GM18861 (cell line): ENCODE data around the gene TSPAN32.
"Not testable (repeated sequence)": the region's sequence is repeated elsewhere in the genome, so short reads cannot be mapped to it uniquely, and the experiment has no call there.

ENCODE experiments used
- ATAC-seq: cut with Tn5 transposase; IDR thresholded peaks from one replicate; pipeline ENCODE4 v1.9.1; 2021; ENCODE audit not compliant: unreplicated experiment

TSPAN32 gene

GRCh38 chr11:2332569-2332968 lies 30.8 kb downstream of the TSPAN32 start:
- not testable (repeated sequence) for ATAC-seq

GRCh38 chr11:2333486-2334205 lies 31.8 kb downstream of the TSPAN32 start:
- not testable (repeated sequence) for ATAC-seq

DNA sequence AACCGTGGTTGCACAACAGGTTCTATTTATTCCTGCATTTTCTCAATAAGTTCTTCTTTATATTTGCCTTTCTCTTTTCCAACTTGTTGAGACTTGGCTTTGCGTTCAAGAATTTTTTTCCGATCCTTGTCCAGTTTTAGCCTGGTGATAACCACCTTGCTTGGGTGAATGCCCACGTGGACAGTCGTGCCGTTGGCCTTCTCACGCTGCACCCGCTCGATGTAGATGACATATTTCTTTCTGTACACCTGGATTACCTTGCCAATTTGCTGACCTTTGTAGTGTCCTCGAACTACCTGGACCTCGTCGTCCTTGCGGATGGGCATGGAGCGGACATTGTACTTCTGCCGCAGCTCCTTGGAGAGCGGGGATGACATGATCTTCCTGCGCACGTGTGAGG lies 33.5 kb downstream of the TSPAN32 start:
- not testable (repeated sequence) for ATAC-seq

- not testable (repeated sequence) for ATAC-seq
Measured at GRCh38 chr11:2338760-2339159, 36.9 kb downstream of the TSPAN32 start.

GRCh38 chr11:2342557-2342956 lies 40.7 kb downstream of the TSPAN32 start:
- no peak for ATAC-seq

GRCh38 chr11:2342981-2343380 lies 41.2 kb downstream of the TSPAN32 start:
- ATAC-seq, result no peak

- no peak for ATAC-seq
Measured at GRCh38 chr11:2343502-2343901, 41.7 kb downstream of the TSPAN32 start.

GRCh38 chr11:2345050-2345449 lies 43.2 kb downstream of the TSPAN32 start:
- ATAC-seq, result no peak

DNA sequence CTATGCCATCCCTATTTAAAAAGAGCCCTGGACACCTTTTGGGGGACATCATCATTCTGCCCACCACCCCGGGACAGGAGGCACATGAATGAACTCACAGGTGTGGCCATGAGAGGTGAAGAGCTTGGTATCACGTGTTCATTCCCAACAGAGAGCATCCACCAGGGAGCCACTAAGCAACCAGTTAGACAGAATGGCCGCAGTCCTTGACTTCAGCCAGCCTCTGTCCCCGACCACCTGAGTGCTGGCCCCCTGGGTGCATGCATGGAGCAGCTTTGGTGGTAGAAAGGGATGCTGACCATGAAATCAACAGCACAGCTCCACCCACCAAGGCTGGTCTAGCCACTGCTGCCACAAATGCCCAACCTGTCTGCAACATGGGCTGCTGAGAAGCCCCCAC lies 44.2 kb downstream of the TSPAN32 start:
- ATAC-seq, result no peak

DNA sequence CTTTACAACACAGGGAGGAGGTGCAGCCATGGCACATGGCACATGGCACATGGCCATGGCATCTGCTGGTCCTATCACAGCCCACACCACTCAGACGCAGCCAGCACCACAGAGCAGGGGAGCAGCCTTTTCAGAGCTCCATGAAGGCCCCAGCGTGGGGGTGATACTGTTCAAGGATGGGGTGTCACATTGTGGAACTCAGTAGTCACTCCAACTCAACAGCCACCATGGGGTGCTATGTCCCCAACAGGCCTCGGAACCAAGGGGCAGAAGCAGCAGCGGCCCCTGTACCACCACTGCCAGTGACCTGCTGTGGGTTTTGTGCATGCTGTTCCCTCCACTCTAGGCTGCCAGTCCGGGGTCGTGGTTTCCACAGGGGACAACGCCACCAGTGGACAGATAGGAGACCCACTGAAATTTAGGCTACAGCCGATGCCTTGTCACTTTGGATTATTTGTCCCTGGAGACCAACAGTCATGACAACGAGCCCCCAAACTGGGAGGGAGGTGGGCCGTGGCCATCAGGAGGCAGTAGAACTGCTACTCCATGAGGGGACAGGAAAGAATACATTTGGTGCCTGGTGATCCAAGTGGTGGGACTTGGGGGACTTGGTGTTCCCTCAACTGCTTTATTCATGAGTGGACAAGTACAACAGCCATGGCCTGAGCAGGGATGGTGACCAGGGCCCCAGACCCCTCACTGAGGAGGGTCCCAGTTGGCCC lies 44.9 kb downstream of the TSPAN32 start:
- ATAC-seq, result no peak

DNA sequence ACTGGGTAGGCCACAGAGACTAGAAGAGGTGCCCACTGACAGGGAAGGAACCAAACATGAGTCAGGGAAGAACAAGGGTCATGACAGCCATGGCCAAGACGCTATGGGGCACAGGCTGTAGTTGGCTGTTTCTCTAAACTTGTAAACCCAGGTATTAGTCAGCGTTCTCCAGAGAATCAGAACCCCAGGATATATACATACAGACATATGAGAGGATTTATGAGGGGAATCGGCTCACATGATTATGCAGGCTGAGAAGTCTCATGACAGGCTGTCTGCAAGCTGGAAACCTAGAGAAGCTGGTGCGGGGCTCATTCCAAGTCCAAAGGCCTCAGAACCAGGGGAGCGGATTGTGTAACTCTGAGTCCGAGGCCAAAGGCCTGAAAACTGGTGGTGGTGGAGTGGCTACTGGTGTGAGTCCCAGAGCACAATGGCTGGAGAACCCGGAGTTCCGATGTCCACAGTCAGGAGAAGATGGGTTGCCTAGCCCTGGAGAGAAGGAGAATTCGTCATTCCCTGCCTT lies 45.6 kb downstream of the TSPAN32 start:
- no peak for ATAC-seq

GRCh38 chr11:2348986-2349385 lies 47.2 kb downstream of the TSPAN32 start:
- no peak for ATAC-seq

- no peak for ATAC-seq
Measured at GRCh38 chr11:2351701-2352100, 49.9 kb downstream of the TSPAN32 start.

- ATAC-seq, result no peak
Measured at GRCh38 chr11:2352420-2352819, 50.6 kb downstream of the TSPAN32 start.

DNA sequence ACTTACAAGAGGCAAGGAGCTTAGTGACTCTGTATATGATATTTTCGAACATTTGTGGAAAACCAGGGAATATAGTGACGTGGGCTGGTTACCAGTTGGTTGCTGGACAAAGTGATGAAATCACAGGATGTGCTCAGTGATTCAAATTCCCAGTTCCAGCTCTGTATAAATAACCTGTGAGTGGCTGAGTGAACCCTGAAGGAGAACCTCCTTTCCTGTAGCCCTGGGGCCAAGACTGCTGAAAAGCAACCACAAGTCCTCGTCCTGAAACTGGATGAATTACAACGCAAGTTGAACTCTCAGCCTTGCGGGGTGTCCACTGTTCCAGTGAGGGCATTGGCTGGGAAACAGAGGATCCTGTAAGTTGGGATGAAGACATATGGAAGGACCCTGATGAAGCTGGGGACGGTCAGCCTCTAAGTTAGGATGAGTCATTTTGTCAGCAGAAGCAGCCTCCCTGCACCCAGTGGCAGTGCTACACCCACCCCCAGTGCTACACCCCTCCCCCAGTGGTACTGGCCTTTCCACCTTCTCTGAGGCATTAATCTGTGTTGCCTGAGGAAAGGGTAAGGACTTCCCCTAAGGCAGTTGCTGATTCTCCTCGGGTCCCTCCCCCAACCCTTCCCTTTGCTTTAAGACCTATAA lies 53.3 kb downstream of the TSPAN32 start:
- ATAC-seq, result no peak

GRCh38 chr11:2357246-2357645 lies 55.4 kb downstream of the TSPAN32 start:
- ATAC-seq, result no peak

GRCh38 chr11:2357651-2358050 lies 55.8 kb downstream of the TSPAN32 start:
- not testable (repeated sequence) for ATAC-seq

DNA sequence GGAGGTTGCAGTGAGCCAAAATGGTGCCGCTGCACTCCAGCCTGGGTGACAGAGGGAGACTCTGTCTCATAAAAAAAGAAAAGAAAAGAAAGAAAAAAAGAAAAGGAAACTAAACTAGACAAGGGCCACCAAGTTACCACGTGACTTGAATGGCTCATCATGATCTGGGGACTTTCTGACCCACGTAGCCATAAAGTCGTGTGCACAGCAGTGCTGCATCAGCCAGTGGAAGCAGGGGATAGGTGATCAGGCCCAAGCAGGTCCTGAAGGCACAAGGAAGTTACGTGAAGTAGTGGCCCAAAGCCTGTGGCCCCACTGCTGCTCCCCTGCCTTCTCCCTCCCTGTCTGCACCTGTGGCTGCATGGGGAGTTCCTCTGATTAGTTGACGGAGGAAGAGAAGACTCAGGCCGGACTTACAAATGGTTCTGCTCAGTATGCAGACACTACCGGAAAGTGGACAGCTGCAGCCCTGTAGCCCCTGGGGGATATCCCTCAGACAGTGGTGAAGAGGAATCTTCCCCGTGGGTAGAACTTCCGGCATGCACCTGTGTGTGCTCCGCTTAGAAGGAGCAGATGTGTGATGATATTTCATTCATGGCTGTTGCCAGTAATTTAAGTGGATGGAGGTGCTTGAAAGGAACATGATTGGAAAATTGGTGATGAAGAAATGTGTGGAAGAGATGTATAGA lies 57.1 kb downstream of the TSPAN32 start:
- no peak for ATAC-seq

DNA sequence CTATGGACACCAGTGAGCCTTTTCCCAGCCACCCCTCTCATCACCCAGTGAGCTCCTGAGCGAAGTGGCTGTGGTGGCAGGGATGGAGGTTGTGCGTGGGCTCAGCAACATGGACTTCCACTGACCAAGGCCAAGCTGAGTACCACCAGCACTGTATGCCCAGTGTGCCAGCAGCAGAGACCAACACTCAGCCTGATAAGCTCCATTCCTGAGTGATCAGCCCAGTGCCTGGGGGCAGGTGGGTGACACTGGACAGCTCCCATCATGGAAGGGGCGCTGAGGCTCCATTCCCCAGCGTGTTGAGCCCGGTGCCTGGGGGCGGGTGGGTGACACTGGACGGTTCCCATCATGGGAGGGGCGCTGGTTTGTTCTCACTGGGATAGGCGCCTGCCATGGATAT lies 57.7 kb downstream of the TSPAN32 start:
- ATAC-seq, result no peak

DNA sequence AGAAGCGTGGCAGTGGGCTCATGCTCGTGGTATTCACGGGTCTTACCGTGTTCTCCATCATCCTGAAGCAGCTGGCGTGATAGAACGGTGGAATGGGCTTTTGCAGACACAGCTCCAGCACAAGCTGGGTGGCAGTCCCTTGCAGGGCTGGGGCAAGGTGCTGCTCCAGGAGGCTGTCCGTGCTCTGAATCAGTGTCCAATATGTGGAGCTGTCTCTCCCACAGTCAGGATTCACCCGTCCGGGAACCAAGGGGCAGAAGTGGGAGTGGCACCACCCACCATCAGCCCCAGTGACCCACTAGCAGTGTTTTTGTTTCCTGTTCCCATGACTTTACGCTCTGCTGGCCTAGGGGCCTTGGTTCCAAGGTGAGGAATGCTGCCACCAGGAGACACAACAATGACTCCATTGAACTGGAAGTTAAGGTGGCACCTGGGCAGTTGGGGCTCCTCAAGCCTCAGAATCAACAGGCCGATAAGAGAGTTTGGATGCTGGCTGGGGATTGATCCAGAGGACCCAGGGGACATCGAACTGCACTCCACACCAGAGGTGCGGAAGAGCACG lies 58.3 kb downstream of the TSPAN32 start:
- ATAC-seq, result no peak

DNA sequence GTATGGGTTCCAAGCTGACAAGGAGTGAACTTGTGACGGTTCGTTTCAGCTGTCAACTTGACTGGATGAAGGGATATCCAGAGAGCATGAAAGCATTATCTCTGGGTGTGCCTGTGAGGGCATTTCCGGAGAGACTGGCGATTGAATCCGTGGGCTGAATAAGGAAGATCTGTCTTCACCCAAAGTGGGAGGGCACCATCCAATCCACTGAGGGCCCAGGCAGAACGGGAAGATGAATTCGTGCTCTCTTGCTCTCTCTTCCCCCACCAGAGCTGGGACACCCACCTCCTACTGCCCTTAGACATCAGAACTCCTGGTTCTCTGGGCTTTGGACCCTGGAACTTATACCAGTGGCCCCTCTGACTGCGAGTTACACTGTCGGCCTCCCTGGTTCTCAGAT lies 59.8 kb downstream of the TSPAN32 start:
- ATAC-seq, result no peak
